ENCODE results near the gene AFF3.
A peak's percentile ranks its signal among the peaks of the same experiment; 100 is the strongest.

Gene AFF3

GRCh38 chr2:99559075-99559662 lies 583.2 kb downstream of the AFF3 start:
- no peak overlapping the region for H3K27ac ChIP-seq
- peaks cover 26 to 34% of the 10 kb centered on the region in 2 experiments for H3K4me1 ChIP-seq (ENCODE audit: control insufficient read depth in 1 of 2, insufficient read depth in 1 of 2, low read depth in 1 of 2, low read length in 1 of 2)
- no peaks in the 10 kb centered on the region for H3K36me3 ChIP-seq
- H3K27me3 ChIP-seq: no peaks in the 10 kb centered on the region
- TF ChIP-seq, protein P1, sequence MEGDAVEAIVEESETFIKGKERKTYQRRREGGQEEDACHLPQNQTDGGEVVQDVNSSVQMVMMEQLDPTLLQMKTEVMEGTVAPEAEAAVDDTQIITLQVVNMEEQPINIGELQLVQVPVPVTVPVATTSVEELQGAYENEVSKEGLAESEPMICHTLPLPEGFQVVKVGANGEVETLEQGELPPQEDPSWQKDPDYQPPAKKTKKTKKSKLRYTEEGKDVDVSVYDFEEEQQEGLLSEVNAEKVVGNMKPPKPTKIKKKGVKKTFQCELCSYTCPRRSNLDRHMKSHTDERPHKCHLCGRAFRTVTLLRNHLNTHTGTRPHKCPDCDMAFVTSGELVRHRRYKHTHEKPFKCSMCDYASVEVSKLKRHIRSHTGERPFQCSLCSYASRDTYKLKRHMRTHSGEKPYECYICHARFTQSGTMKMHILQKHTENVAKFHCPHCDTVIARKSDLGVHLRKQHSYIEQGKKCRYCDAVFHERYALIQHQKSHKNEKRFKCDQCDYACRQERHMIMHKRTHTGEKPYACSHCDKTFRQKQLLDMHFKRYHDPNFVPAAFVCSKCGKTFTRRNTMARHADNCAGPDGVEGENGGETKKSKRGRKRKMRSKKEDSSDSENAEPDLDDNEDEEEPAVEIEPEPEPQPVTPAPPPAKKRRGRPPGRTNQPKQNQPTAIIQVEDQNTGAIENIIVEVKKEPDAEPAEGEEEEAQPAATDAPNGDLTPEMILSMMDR (IDR thresholded peaks at IDR 0.05): peak; percentile 98
- no peak overlapping the region for H3K4me3 ChIP-seq (ENCODE audit: low read depth in 1 of 2, low read length in 1 of 2)
- no peaks in the 10 kb centered on the region for H3K9me3 ChIP-seq

DNA sequence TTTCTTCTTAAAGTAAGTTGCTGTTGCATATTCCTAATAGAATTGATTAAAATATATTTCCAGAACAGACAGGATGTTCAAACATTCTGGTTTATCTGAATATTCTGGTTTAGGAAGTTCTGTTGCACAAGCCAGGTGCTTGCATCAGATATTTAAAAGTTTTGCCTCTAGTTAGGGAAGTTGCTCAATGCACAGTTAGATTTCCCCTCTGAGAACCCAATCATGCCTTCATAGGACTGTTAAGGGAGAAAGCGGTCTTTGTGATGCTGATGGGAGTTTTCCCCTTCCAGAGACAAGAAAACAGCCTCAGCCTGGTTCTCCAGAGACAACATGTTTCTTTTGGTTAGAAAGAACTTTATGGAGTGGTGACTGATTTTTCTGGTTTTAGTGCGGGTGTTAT lies 587.0 kb downstream of the AFF3 start:
- H3K4me1 ChIP-seq (ENCODE audit: control insufficient read depth in 1 of 2, insufficient read depth in 1 of 2, low read depth in 1 of 2, low read length in 1 of 2): peaks cover 40 to 58% of the 10 kb centered on the region in 2 experiments
- no peaks in the 10 kb centered on the region for H3K36me3 ChIP-seq
- H3K9me3 ChIP-seq: no peaks in the 10 kb centered on the region
- H3K27me3 ChIP-seq: no peaks in the 10 kb centered on the region
- peak overlapping the region; percentile 88 for H3K27ac ChIP-seq
- peak overlapping the region; percentile 36 to 38 for H3K4me3 ChIP-seq (ENCODE audit: low read depth in 1 of 2, low read length in 1 of 2)
- TF ChIP-seq, protein P1 (IDR thresholded peaks at IDR 0.05): no peak

- H3K27me3 ChIP-seq: no peaks in the 10 kb centered on the region
- peak overlapping the region; percentile 88 for H3K27ac ChIP-seq
Measured at GRCh38 chr2:99554871-99555270, 587.5 kb downstream of the AFF3 start.

GRCh38 chr2:99554238-99554637 lies 588.2 kb downstream of the AFF3 start:
- TF ChIP-seq, protein P1 (IDR thresholded peaks at IDR 0.05): no peak
- Histone ChIP-seq H3K36me3 (no peaks in the 10 kb centered on the region), H3K4me1 (ENCODE audit: control insufficient read depth in 1 of 2, insufficient read depth in 1 of 2, low read depth in 1 of 2, low read length in 1 of 2) (peaks cover 52 to 68% of the 10 kb centered on the region in 2 experiments), H3K9me3 (no peaks in the 10 kb centered on the region), H3K27ac (peak overlapping the region; percentile 88), H3K4me3 (ENCODE audit: low read depth in 1 of 2, low read length in 1 of 2) (no peak overlapping the region), H3K27me3 (no peaks in the 10 kb centered on the region)

More at GRCh38 chr2:99554871-99555270, 587.5 kb downstream of the AFF3 start:
- TF ChIP-seq, protein P1 (IDR thresholded peaks at IDR 0.05): no peak
- peaks cover 46 to 63% of the 10 kb centered on the region in 2 experiments for H3K4me1 ChIP-seq (ENCODE audit: control insufficient read depth in 1 of 2, insufficient read depth in 1 of 2, low read depth in 1 of 2, low read length in 1 of 2)
- H3K4me3 ChIP-seq (ENCODE audit: low read depth in 1 of 2, low read length in 1 of 2): peak overlapping the region; percentile 36 to 38
- no peaks in the 10 kb centered on the region for H3K36me3 ChIP-seq
- no peaks in the 10 kb centered on the region for H3K9me3 ChIP-seq

- Histone ChIP-seq H3K4me3 (ENCODE audit: low read depth in 1 of 2, low read length in 1 of 2) (no peak overlapping the region), H3K4me1 (ENCODE audit: control insufficient read depth in 1 of 2, insufficient read depth in 1 of 2, low read depth in 1 of 2, low read length in 1 of 2) (peaks cover 52 to 65% of the 10 kb centered on the region in 2 experiments), H3K36me3 (no peaks in the 10 kb centered on the region), H3K27ac (no peak overlapping the region), H3K9me3 (no peaks in the 10 kb centered on the region), H3K27me3 (no peaks in the 10 kb centered on the region)
- TF ChIP-seq, protein P1 (IDR thresholded peaks at IDR 0.05): no peak
Measured at GRCh38 chr2:99552529-99552928, 589.9 kb downstream of the AFF3 start.
